ENCODE data around the gene GARIN5B. TPM values are rescaled to one million over a fixed set of nuclear protein-coding genes. Genes with fewer than 3 reads are reported as not detected.

The GARIN5B gene
- total RNA-seq, 1 experiment from 2014 or later: 0.11 TPM

- Histone ChIP-seq H3K4me1 (replicated peaks; ENCODE audit: insufficient read depth) (peaks cover 39% of the 10 kb centered on the region), H2AFZ (peak overlapping the region; percentile 72), H3K79me2 (ENCODE audit: low read depth) (peaks cover 73% of the 10 kb centered on the region)
These were observed 22.1 kb upstream of the GARIN5B start for GRCh38 chr19:55384920-55385723.

DNA sequence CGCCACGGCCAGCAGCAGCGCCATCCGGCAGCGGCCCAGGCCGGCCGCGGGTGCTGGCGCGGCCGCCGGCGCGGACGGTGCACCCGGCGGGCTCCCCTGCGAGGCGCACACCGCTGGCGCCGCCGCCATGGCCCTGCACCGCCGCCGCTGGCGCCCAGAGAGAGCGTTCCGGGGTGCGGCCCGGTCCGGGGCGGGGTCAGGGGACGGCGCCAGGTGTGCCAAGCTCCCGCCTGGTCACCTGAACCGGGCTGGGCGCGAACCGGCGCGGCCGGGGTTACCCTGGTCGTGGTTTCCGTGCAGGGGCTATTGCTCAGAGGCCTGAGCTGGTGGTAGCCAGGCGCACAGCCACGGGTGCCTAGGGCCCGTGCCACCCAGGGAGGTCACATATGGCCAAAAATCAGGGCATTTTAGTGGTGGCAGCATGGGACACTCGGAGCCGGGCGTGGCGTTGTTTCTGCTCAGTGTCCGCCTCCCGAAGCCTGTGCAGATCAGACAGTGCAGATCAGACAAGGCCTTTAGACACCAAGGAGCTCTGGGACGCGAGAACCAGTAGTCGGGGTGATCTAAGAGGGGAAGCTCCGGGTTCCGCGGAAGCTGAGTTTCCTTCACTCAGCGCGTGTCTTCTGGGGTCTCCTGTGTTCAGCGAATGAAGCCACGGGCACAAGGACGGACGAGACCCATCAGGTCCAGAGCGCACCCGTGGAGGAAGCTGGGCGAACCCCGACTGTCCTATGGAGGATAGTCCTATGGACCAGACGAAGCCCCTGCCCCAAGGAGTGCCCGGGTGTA lies 21.3 kb upstream of the GARIN5B start, which contains the start of gene TMEM238:
Gene TMEM238, minus strand, starts transcription at position 162 of the 789 bp plus-strand sequence. Its CDS starts 33 bp downstream, at position 129.
- POLR2A ChIA-PET (ENCODE audit: unreplicated experiment): interaction anchor here (0.6 to 1.7 kb wide), 8 partner anchors 22 to 223 kb away, joined by 3 to 58 read pairs (median 5); partner anchors contain the start of genes HSPBP1 and KMT5C
- BruUV-seq (replicated peaks): no TSS peak

More at GRCh38 chr19:55384920-55385723, 22.1 kb upstream of the GARIN5B start:
- Histone ChIP-seq H3K9me2 (ENCODE audit: insufficient read depth) (no peaks in the 10 kb centered on the region), H3K27me3 (ENCODE audit: insufficient read depth, low read depth) (no peaks in the 10 kb centered on the region), H3K27ac (peak overlapping the region; percentile 83), H3K36me3 (ENCODE audit: low read depth) (peaks cover 39% of the 10 kb centered on the region), H4K20me1 (ENCODE audit: insufficient read depth) (peaks cover 41% of the 10 kb centered on the region), H3F3A (ENCODE audit: insufficient read depth, low read depth) (peaks cover 56% of the 10 kb centered on the region), H3K4me2 (peak overlapping the region; percentile 90), H3K9me3 (ENCODE audit: insufficient read depth, low read depth) (no peaks in the 10 kb centered on the region), H3K4me3 (peak overlapping the region; percentile 88)
- DNase-seq: peak; percentile 93 to 97
- intact Hi-C loops (cut with micrococcal nuclease; ENCODE audit: unreplicated experiment): loop anchor here (1.0 to 10.0 kb wide), 6 partner anchors 22 to 220 kb away; partner anchors contain the start of genes DNAAF3, KMT5C, PPP6R1 and UBE2S
- ChIA-PET CTCF (interaction anchor here (0.5 to 1.9 kb wide), 5 partner anchors 44 to 218 kb away, joined by 3 to 13 read pairs (median 7); no protein-coding TSS in a partner anchor), POLR2A (ENCODE audit: unreplicated experiment) (interaction anchor here (0.6 to 1.7 kb wide), 5 partner anchors 22 to 218 kb away, joined by 3 to 58 read pairs (median 11); partner anchors contain the start of genes HSPBP1, KMT5C and UBE2S)
- BruUV-seq (replicated peaks): TSS peak; percentile 69
- TF ChIP-seq CTCF (conservative IDR thresholded peaks at IDR 0.05) (no peak), EZH2 (IDR thresholded peaks at IDR 0.05; ENCODE audit: low read depth) (no peak)

More for the DNA sequence above, 21.3 kb upstream of the GARIN5B start, which contains the start of gene TMEM238:
- H3K36me3 ChIP-seq (ENCODE audit: low read depth): peaks cover 34% of the 10 kb centered on the region
- peaks cover 54% of the 10 kb centered on the region for H3F3A ChIP-seq (ENCODE audit: insufficient read depth, low read depth)
- H3K9me2 ChIP-seq (ENCODE audit: insufficient read depth): no peaks in the 10 kb centered on the region
- no peaks in the 10 kb centered on the region for H3K27me3 ChIP-seq (ENCODE audit: insufficient read depth, low read depth)
- CTCF ChIA-PET: interaction anchor here (0.5 to 1.9 kb wide), 12 partner anchors 32 to 763 kb away, joined by 3 to 13 read pairs (median 6); partner anchors contain the start of genes KMT5C and PPP6R1
- TF ChIP-seq EZH2 (IDR thresholded peaks at IDR 0.05; ENCODE audit: low read depth) (no peak), CTCF (conservative IDR thresholded peaks at IDR 0.05) (no peak)
- H4K20me1 ChIP-seq (ENCODE audit: insufficient read depth): peaks cover 33% of the 10 kb centered on the region
- H3K4me1 ChIP-seq (replicated peaks; ENCODE audit: insufficient read depth): peaks cover 39% of the 10 kb centered on the region
- peak in 1 of 2 experiments; percentile 86 for DNase-seq
- peak within 1 kb of the TSS; percentile 88 for H3K4me3 ChIP-seq
- no peaks in the 10 kb centered on the region for H3K9me3 ChIP-seq (ENCODE audit: insufficient read depth, low read depth)
- H2AFZ ChIP-seq: peak within 1 kb of the TSS; percentile 72
- peak within 1 kb of the TSS; percentile 90 for H3K4me2 ChIP-seq
- peak within 1 kb of the TSS; percentile 83 for H3K27ac ChIP-seq
- H3K79me2 ChIP-seq (ENCODE audit: low read depth): peaks cover 65% of the 10 kb centered on the region
- intact Hi-C loops (cut with micrococcal nuclease; ENCODE audit: unreplicated experiment): loop anchor here (2.0 to 10.0 kb wide), 3 partner anchors 22 to 220 kb away; partner anchors contain the start of genes DNAAF3 and UBE2S
